CD14-positive monocyte (primary cell): ENCODE measurements around the gene INPP4B. TPM values are rescaled to one million over a fixed set of nuclear protein-coding genes. Genes with fewer than 3 reads are reported as not detected.

Experiments used
- DNase-seq, 3 donors: peaks; one replicate each; pipeline ENCODE4 v3.0.0-alpha.2; 2011 to 2022
- H2AFZ ChIP-seq: 2 replicates; pipeline ENCODE4 v1.6.0; 2012; ENCODE audit warnings: mild to moderate bottlenecking, low read depth, low read length, inconsistent platforms; ENCODE audit not compliant: insufficient read depth, poor library complexity, severe bottlenecking
- H3K27ac ChIP-seq, 2 donors: 1 replicate in 1 of 2; 2 replicates in 1 of 2; pipeline ENCODE4 v1.5.1; 2012 to 2013; ENCODE audit warnings: low read length in 2 of 2, control low read depth in 1 of 2, inconsistent platforms in 1 of 2, low read depth in 1 of 2, mild to moderate bottlenecking in 1 of 2
- H3K27me3 ChIP-seq, 2 donors: one replicate each; pipeline versions ENCODE4 v1.6.0 to v1.6.1; 2011 to 2013; ENCODE audit warnings: low read length in 2 of 2; ENCODE audit not compliant: control insufficient read depth in 2 of 2, insufficient read depth in 2 of 2
- H3K36me3 ChIP-seq, 2 donors: replicated peaks in 1 of 2; 1 replicate in 1 of 2; 2 replicates in 1 of 2; pipeline versions ENCODE4 v1.5.1 to v1.6.1; 2012 to 2013; ENCODE audit warnings: low read length in 2 of 2, control low read depth in 1 of 2, inconsistent platforms in 1 of 2, mild to moderate bottlenecking in 1 of 2; ENCODE audit not compliant: insufficient read depth in 2 of 2, control insufficient read depth in 1 of 2
- H3K4me1 ChIP-seq, 2 donors: 1 replicate in 1 of 2; 2 replicates in 1 of 2; pipeline versions ENCODE4 v1.5.1 to v1.6.1; 2012 to 2013; ENCODE audit warnings: low read length in 2 of 2, control low read depth in 1 of 2, inconsistent platforms in 1 of 2, mild to moderate bottlenecking in 1 of 2, moderate library complexity in 1 of 2; ENCODE audit not compliant: insufficient read depth in 2 of 2, control insufficient read depth in 1 of 2
- H3K4me2 ChIP-seq: replicated peaks from 2 replicates; pipeline ENCODE3; 2012; ENCODE audit warnings: low read length, moderate library complexity, mild to moderate bottlenecking; ENCODE audit not compliant: poor library complexity, severe bottlenecking; ENCODE audit errors: extremely low read depth
- H3K4me3 ChIP-seq, 3 experiments: fragments of 200-600 bp in 1 of 3; sonication (generic) in 1 of 3; replicated peaks in 1 of 3; 1 replicate in 2 of 3; 2 replicates in 1 of 3; pipeline ENCODE4 v1.5.1; 2011 to 2013; ENCODE audit warnings: low read length in 3 of 3, mild to moderate bottlenecking in 3 of 3, control low read depth in 2 of 3, low read depth in 2 of 3, inconsistent platforms in 1 of 3, moderate library complexity in 1 of 3
- H3K79me2 ChIP-seq: 2 replicates; pipeline ENCODE4 v1.6.0; 2012; ENCODE audit warnings: mild to moderate bottlenecking, control low read depth, inconsistent platforms, low read length, moderate library complexity; ENCODE audit not compliant: insufficient read depth
- H3K9ac ChIP-seq: 2 replicates; pipeline ENCODE4 v1.6.0; 2017; ENCODE audit warnings: low read length, mild to moderate bottlenecking; ENCODE audit not compliant: insufficient read depth, poor library complexity, severe bottlenecking
- H3K9me3 ChIP-seq, 2 donors: replicated peaks in 1 of 2; 1 replicate in 1 of 2; 2 replicates in 1 of 2; pipeline versions ENCODE4 v1.5.1 to v1.6.1; 2012 to 2013; ENCODE audit warnings: low read length in 2 of 2, control low read depth in 1 of 2; ENCODE audit not compliant: control insufficient read depth in 1 of 2, insufficient read depth in 1 of 2
- H4K20me1 ChIP-seq: 2 replicates; pipeline ENCODE4 v1.6.0; 2012; ENCODE audit warnings: mild to moderate bottlenecking, low read length, control low read depth, moderate library complexity; ENCODE audit not compliant: insufficient read depth
- H3K27ac Mint-ChIP-seq, 7 donors: one replicate each; pipeline ENCODE4 v1.8.0; 2020; ENCODE audit warnings: mild to moderate bottlenecking in 7 of 7, mixed read lengths in 7 of 7, moderate library complexity in 6 of 7, inconsistent platforms in 2 of 7
- H3K27me3 Mint-ChIP-seq, 3 donors: one replicate each; pipeline ENCODE4 v1.8.0; 2021 to 2022; ENCODE audit warnings: low read depth in 3 of 3, mild to moderate bottlenecking in 3 of 3, mixed read lengths in 3 of 3, moderate library complexity in 3 of 3, inconsistent platforms in 1 of 3
- H3K36me3 Mint-ChIP-seq, 2 donors: one replicate each; pipeline ENCODE4 v1.8.0; 2020; ENCODE audit warnings: mixed read lengths in 2 of 2, inconsistent platforms in 1 of 2, mild to moderate bottlenecking in 1 of 2
- H3K4me1 Mint-ChIP-seq: one replicate; pipeline ENCODE4 v1.8.0; 2020; ENCODE audit warnings: mild to moderate bottlenecking, mixed read lengths
- H3K4me3 Mint-ChIP-seq, 2 donors: one replicate each; pipeline ENCODE4 v1.8.0; 2020; ENCODE audit warnings: mild to moderate bottlenecking in 2 of 2, mixed read lengths in 2 of 2, moderate library complexity in 1 of 2
- H3K9me3 Mint-ChIP-seq, 7 donors: one replicate each; pipeline ENCODE4 v1.8.0; 2020 to 2022; ENCODE audit warnings: mixed read lengths in 7 of 7, mild to moderate bottlenecking in 6 of 7, moderate library complexity in 6 of 7, inconsistent platforms in 2 of 7
- WGBS: methylation state at CpG from one replicate; pipeline ENCODE4 v1.1.5; 2013; ENCODE audit warnings: missing lambda C conversion rate; ENCODE audit not compliant: insufficient coverage; 5-methylcytosine and 5-hydroxymethylcytosine counted together
- intact Hi-C, 2 donors: fragments of 100-400 bp; cut with micrococcal nuclease; formaldehyde crosslinking; loops; one replicate each; pipeline versions ENCODE4 v1.15.0 to v1.15.1; 2023
- polyA plus RNA-seq, 3 donors: library from polyadenylated mRNA; depleted of rRNA in 1 of 3; unstranded in 2 of 3; stranded (reverse) in 1 of 3; fragments of 300-500 nt in 2 of 3; fragments of >200 nt in 1 of 3; fragmentation: Illumina TruSeq in 2 of 3; gene quantifications; 1 replicate in 2 of 3; 2 replicates in 1 of 3; pipeline ENCODE4 v1.2.3, GENCODE V29; 2012 to 2021
- TF ChIP-seq, protein P1 (sequence below): fragments of 200-600 bp; IDR thresholded peaks from one replicate; pipeline ENCODE4 v1.8.0; 2022; ENCODE audit warnings: antibody characterized with exemption, mild to moderate bottlenecking

The INPP4B gene
- polyA plus RNA-seq, 3 donors, result 0.13 to 0.38 (median 0.22) TPM

DNA sequence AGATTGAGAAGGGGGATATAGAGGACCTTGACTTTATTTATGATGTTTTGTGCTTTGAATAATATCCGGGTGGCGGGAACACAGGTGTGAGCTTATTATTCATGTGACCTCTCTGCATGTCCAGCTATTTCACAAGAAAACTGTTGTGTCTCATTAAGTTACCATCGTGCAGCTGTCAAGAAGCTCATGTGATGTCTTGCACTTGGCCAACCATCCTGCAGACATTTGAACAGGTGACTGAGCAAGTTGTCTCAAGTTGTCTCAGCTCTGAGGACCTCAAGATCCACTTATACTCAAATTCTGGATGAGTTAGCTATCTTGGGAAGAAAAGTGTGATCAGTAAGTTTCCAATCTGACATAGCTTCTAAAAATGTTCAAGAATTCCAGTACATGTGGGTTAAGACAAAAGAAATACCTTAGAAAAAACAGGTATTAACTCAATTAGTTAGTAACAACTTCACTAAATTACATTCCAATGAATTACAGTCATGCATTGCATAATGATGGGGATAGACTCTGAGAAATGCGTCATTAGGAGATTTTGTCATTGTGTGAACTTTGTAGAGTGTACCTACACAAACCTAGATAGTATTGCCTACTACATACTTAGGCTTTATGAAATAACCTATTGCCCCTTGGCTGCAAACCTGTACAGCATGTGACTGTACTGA is 462.2 kb downstream of the INPP4B start:
- H3K4me3 Mint-ChIP-seq, result no peak overlapping the region
- H3K27ac Mint-ChIP-seq, result no peak overlapping the region

DNA sequence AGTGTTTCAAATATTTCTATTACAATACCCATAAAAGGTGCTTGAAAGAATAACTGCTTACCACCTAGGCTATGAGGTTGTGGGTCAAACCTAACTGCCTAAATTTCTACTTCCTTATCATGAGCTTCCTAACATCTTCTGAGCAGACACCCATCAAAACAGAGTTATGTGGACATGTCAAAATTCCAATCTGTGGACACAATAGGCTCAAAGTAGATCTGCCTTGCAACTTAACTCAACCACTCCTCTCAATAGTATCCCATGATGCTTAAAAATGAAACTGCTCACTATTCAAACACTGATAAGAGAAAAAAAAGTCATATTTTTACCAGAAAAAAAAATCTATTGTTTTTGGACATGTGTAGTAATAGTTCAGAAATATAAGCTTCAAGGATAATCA is 462.7 kb downstream of the INPP4B start:
- Histone ChIP-seq H3K27ac (no peak overlapping the region), H3K9me3 (no peaks in the 10 kb centered on the region), H3K36me3 (no peaks in the 10 kb centered on the region), H3K9ac (no peak overlapping the region), H2AFZ (no peak overlapping the region), H4K20me1 (no peaks in the 10 kb centered on the region), H3K4me3 (no peak overlapping the region), H3K79me2 (no peaks in the 10 kb centered on the region), H3K4me1 (no peaks in the 10 kb centered on the region), H3K27me3 (no peaks in the 10 kb centered on the region), H3K4me2 (no peak overlapping the region)
- H3K27me3 Mint-ChIP-seq, result peaks cover 0 to 2% (median 0%) of the 10 kb centered on the region in 3 donors
- TF ChIP-seq, protein P1, sequence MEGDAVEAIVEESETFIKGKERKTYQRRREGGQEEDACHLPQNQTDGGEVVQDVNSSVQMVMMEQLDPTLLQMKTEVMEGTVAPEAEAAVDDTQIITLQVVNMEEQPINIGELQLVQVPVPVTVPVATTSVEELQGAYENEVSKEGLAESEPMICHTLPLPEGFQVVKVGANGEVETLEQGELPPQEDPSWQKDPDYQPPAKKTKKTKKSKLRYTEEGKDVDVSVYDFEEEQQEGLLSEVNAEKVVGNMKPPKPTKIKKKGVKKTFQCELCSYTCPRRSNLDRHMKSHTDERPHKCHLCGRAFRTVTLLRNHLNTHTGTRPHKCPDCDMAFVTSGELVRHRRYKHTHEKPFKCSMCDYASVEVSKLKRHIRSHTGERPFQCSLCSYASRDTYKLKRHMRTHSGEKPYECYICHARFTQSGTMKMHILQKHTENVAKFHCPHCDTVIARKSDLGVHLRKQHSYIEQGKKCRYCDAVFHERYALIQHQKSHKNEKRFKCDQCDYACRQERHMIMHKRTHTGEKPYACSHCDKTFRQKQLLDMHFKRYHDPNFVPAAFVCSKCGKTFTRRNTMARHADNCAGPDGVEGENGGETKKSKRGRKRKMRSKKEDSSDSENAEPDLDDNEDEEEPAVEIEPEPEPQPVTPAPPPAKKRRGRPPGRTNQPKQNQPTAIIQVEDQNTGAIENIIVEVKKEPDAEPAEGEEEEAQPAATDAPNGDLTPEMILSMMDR, result no peak
- H3K4me3 Mint-ChIP-seq, result no peak overlapping the region
- H3K9me3 Mint-ChIP-seq, result peaks cover 0 to 6% (median 0%) of the 10 kb centered on the region in 7 donors
- H3K4me1 Mint-ChIP-seq, result no peaks in the 10 kb centered on the region
- intact Hi-C loops, result no loop called here
- no peak for DNase-seq
- no peak overlapping the region for H3K27ac Mint-ChIP-seq
- H3K36me3 Mint-ChIP-seq, result no peaks in the 10 kb centered on the region

More for the DNA sequence above, 462.2 kb downstream of the INPP4B start:
- H3K4me1 ChIP-seq, result no peaks in the 10 kb centered on the region
- H3K27ac ChIP-seq, result no peak overlapping the region
- intact Hi-C loops, result no loop called here
- peaks cover 0 to 6% (median 0%) of the 10 kb centered on the region in 7 donors for H3K9me3 Mint-ChIP-seq
- no peak overlapping the region for H3K9ac ChIP-seq
- 100% methylated on average over 1 of the region's 4 CpGs for WGBS
- peaks cover 0 to 2% (median 0%) of the 10 kb centered on the region in 3 donors for H3K27me3 Mint-ChIP-seq
- H3K4me3 ChIP-seq, result no peak overlapping the region
- no peaks in the 10 kb centered on the region for H3K9me3 ChIP-seq
- no peak for DNase-seq
- H3K4me2 ChIP-seq, result no peak overlapping the region
- TF ChIP-seq, protein P1, result no peak
- no peaks in the 10 kb centered on the region for H3K4me1 Mint-ChIP-seq
- H4K20me1 ChIP-seq, result no peaks in the 10 kb centered on the region
- H2AFZ ChIP-seq, result no peak overlapping the region
- no peaks in the 10 kb centered on the region for H3K36me3 ChIP-seq
- no peaks in the 10 kb centered on the region for H3K36me3 Mint-ChIP-seq
- no peaks in the 10 kb centered on the region for H3K79me2 ChIP-seq
- no peaks in the 10 kb centered on the region for H3K27me3 ChIP-seq
